H9 (cell line): Measurements from ENCODE around the gene DDX25. TPM values are rescaled to one million over a fixed set of nuclear protein-coding genes. Genes with fewer than 3 reads are reported as not detected.

Experiments
- DNase-seq: peaks from one replicate; pipeline ENCODE4 v3.0.0-alpha.2; 2017
- H2AFZ ChIP-seq: one replicate; pipeline ENCODE4 v1.6.1; 2013; ENCODE audit warnings: mild to moderate bottlenecking, low read length, control low read depth, moderate library complexity
- H2AK5ac ChIP-seq: 2 replicates; pipeline ENCODE4 v1.6.1; 2013; ENCODE audit warnings: low read length, control low read depth, mixed read lengths; ENCODE audit not compliant: insufficient read length
- H2BK120ac ChIP-seq: one replicate; pipeline ENCODE4 v1.6.1; 2013; ENCODE audit warnings: low read depth, mild to moderate bottlenecking, low read length, control low read depth, inconsistent platforms; ENCODE audit not compliant: poor library complexity, severe bottlenecking
- H2BK12ac ChIP-seq: 2 replicates; pipeline ENCODE4 v1.6.1; 2013; ENCODE audit warnings: low read length, control low read depth, mixed read lengths, low read depth; ENCODE audit not compliant: insufficient read length
- H2BK15ac ChIP-seq: 2 replicates; pipeline ENCODE4 v1.6.1; 2013; ENCODE audit warnings: low read depth, low read length, control low read depth
- H2BK20ac ChIP-seq: one replicate; pipeline ENCODE4 v1.6.1; 2013; ENCODE audit warnings: low read depth, mild to moderate bottlenecking, low read length, control low read depth, inconsistent platforms; ENCODE audit not compliant: poor library complexity, severe bottlenecking
- H2BK5ac ChIP-seq: 2 replicates; pipeline ENCODE4 v1.6.1; 2013; ENCODE audit warnings: low read length, control low read depth, mixed read lengths; ENCODE audit not compliant: insufficient read length
- H3K14ac ChIP-seq: 2 replicates; pipeline ENCODE4 v1.6.1; 2013; ENCODE audit warnings: low read length, control low read depth; ENCODE audit not compliant: insufficient read depth
- H3K18ac ChIP-seq: 2 replicates; pipeline ENCODE4 v1.6.1; 2013; ENCODE audit warnings: low read depth, mild to moderate bottlenecking, mixed read lengths, low read length, control low read depth; ENCODE audit not compliant: insufficient read length
- H3K23ac ChIP-seq: 2 replicates; pipeline ENCODE4 v1.6.1; 2013; ENCODE audit warnings: low read length, control low read depth, mixed read lengths, low read depth; ENCODE audit not compliant: insufficient read length
- H3K23me2 ChIP-seq: 2 replicates; pipeline ENCODE4 v1.6.1; 2013; ENCODE audit warnings: low read depth, mild to moderate bottlenecking, mixed read lengths, low read length, control low read depth; ENCODE audit not compliant: insufficient read length, poor library complexity, severe bottlenecking
- H3K27ac ChIP-seq: 2 replicates; pipeline ENCODE4 v1.5.1; 2013; ENCODE audit warnings: low read length, control low read depth, mixed read lengths, low read depth; ENCODE audit not compliant: insufficient read length
- H3K27me3 ChIP-seq: 2 replicates; pipeline ENCODE4 v1.6.1; 2013; ENCODE audit warnings: low read length, control low read depth, inconsistent platforms; ENCODE audit not compliant: insufficient read depth
- H3K4ac ChIP-seq: 2 replicates; pipeline ENCODE4 v1.6.1; 2013; ENCODE audit warnings: low read depth, mild to moderate bottlenecking, control low read depth, inconsistent platforms, low read length, moderate library complexity
- H3K4me1 ChIP-seq: 2 replicates; pipeline ENCODE4 v1.6.1; 2013; ENCODE audit warnings: low read length, control low read depth, inconsistent platforms; ENCODE audit not compliant: insufficient read depth
- H3K4me2 ChIP-seq: 2 replicates; pipeline ENCODE4 v1.6.1; 2013; ENCODE audit warnings: low read length, control low read depth, mixed read lengths; ENCODE audit not compliant: insufficient read length, insufficient read depth
- H3K56ac ChIP-seq: 2 replicates; pipeline ENCODE4 v1.6.1; 2013; ENCODE audit warnings: low read depth, mild to moderate bottlenecking, mixed read lengths, low read length, control low read depth; ENCODE audit not compliant: insufficient read length
- H3K79me1 ChIP-seq: 2 replicates; pipeline ENCODE4 v1.6.1; 2013; ENCODE audit warnings: low read depth, mild to moderate bottlenecking, moderate library complexity, low read length, control low read depth, inconsistent platforms; ENCODE audit not compliant: insufficient read depth, poor library complexity, severe bottlenecking
- H3K79me2 ChIP-seq: 2 replicates; pipeline ENCODE4 v1.6.1; 2013; ENCODE audit warnings: low read length, control low read depth, inconsistent platforms; ENCODE audit not compliant: insufficient read depth
- H3K9ac ChIP-seq: 2 replicates; pipeline ENCODE4 v1.6.1; 2013; ENCODE audit warnings: low read length, control low read depth, mixed read lengths; ENCODE audit not compliant: insufficient read length; ENCODE audit errors: extremely low read depth
- H3K9me3 ChIP-seq: one replicate; pipeline ENCODE4 v1.6.1; 2013; ENCODE audit warnings: low read depth, low read length, inconsistent platforms; ENCODE audit not compliant: control insufficient read depth
- H3T11ph ChIP-seq: one replicate; pipeline ENCODE4 v1.6.1; 2013; ENCODE audit warnings: mild to moderate bottlenecking, low read length, control low read depth, inconsistent platforms
- H4K20me1 ChIP-seq: one replicate; pipeline ENCODE4 v1.6.1; 2013; ENCODE audit not compliant: control insufficient read depth, insufficient read length, insufficient read depth
- H4K5ac ChIP-seq: 2 replicates; pipeline ENCODE4 v1.6.1; 2013; ENCODE audit warnings: low read depth, mild to moderate bottlenecking, mixed read lengths, low read length, control low read depth; ENCODE audit not compliant: insufficient read length
- H4K8ac ChIP-seq: replicated peaks from 2 replicates; pipeline ENCODE4 v1.6.1; 2013; ENCODE audit warnings: low read length, control low read depth, mixed read lengths, low read depth; ENCODE audit not compliant: insufficient read length
- H4K91ac ChIP-seq: 2 replicates; pipeline ENCODE4 v1.6.1; 2013; ENCODE audit warnings: low read depth, mild to moderate bottlenecking, moderate library complexity, mixed read lengths, low read length, control low read depth; ENCODE audit not compliant: insufficient read length
- H3K27ac Mint-ChIP-seq, 3 experiments: 2 replicates in 2 of 3; 3 replicates in 1 of 3; pipeline ENCODE4 v1.8.0; 2020 to 2021; ENCODE audit warnings: mixed read lengths in 3 of 3, mild to moderate bottlenecking in 1 of 3, moderate library complexity in 1 of 3
- H3K27me3 Mint-ChIP-seq: 2 replicates; pipeline ENCODE4 v1.8.0; 2021; ENCODE audit warnings: low read depth, mild to moderate bottlenecking, moderate library complexity, mixed read lengths
- H3K36me3 Mint-ChIP-seq, 3 experiments: 2 replicates in 2 of 3; 3 replicates in 1 of 3; pipeline ENCODE4 v1.8.0; 2020 to 2021; ENCODE audit warnings: low read depth in 3 of 3, mixed read lengths in 3 of 3; ENCODE audit not compliant: insufficient read depth in 1 of 3
- H3K4me1 Mint-ChIP-seq, 2 experiments: 2 replicates each; pipeline ENCODE4 v1.8.0; 2020; ENCODE audit warnings: mixed read lengths in 2 of 2
- H3K4me3 Mint-ChIP-seq, 2 experiments: 2 replicates in 1 of 2; 3 replicates in 1 of 2; pipeline ENCODE4 v1.8.0; 2020 to 2021; ENCODE audit warnings: mild to moderate bottlenecking in 2 of 2, mixed read lengths in 2 of 2, moderate library complexity in 1 of 2
- H3K9me3 Mint-ChIP-seq, 2 experiments: 2 replicates in 1 of 2; 3 replicates in 1 of 2; pipeline ENCODE4 v1.8.0; 2020; ENCODE audit warnings: mild to moderate bottlenecking in 2 of 2, mixed read lengths in 2 of 2, moderate library complexity in 1 of 2
- WGBS: extraction: QIAGEN DNeasy Blood & Tissue Kit; methylation state at CpG from one replicate; pipeline ENCODE4 v1.1.7; 2013; ENCODE audit warnings: missing lambda C conversion rate, low lambda C conversion rate, mixed read lengths; ENCODE audit not compliant: insufficient read length; ENCODE audit errors: extremely low coverage; 5-methylcytosine and 5-hydroxymethylcytosine counted together
- total RNA-seq: library from RNA; stranded (reverse); gene quantifications from 2 replicates; pipeline ENCODE4 v1.2.1, GENCODE V29; 2021
- TF ChIP-seq, protein P1 (sequence below): fragments of 200-600 bp; sonication (generic); conservative IDR thresholded peaks from 3 replicates; pipeline ENCODE4 v1.8.0; 2021; ENCODE audit warnings: antibody characterized with exemption, mild to moderate bottlenecking

The DDX25 gene
- total RNA-seq, 1 experiment from 2014 or later, result 6.9 TPM

DNA sequence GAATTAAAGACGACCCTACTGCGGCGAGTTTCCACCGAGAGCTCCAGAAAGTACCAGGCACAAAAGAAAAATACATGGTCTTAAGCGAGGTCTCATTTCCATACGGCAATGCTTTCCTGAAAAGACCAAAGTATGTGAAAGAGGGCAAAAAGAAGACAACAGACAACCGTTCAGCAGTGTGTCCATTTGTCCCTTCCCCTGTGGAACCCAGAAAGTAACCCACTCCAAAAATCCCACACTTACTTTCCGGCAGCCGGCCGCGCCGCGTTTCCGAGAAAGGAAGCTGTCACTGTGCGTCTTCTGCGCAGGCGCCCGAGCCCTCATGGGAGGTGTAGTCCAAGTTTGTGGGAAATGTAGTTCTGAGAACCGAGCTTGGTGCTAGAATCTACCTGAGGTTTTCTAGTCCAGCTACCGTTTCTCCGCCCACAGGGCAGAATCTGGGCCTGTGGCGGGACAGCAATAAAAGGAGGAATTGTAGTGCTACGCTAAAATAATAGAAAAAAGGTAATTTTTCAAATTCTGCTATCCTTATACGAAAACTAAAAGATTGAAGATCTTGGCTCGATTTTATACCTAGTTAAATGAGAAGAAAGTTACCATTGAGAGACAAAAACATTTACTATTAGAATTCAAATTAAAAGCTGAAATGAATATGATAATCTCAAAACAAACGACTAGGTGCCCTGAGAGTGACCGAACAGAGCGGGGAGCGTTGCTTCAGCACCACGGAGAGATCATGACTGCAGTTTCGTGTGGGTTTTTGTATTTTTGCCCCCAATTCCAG is 1.2 kb upstream of the DDX25 start, which contains the start of gene PUS3:
Gene PUS3, minus strand, starts transcription at position 280 of the 784 bp plus-strand sequence. CDS start 6,922 bp downstream, outside the sequence.
- no peak within 1 kb of the TSS for H2BK20ac ChIP-seq
- H3K27ac Mint-ChIP-seq, result peak within 1 kb of the TSS in 2 of 3 experiments; percentile 71 to 88; a peak in 4 of 7 replicates
- H4K5ac ChIP-seq, result no peak within 1 kb of the TSS
- H3K4me2 ChIP-seq, result peak within 1 kb of the TSS; percentile 83
- no peak within 1 kb of the TSS for H2BK120ac ChIP-seq
- H3K9me3 Mint-ChIP-seq, result peaks cover 0 to 6% of the 10 kb centered on the region in 2 experiments; a peak in 1 of 5 replicates
- no peak within 1 kb of the TSS for H3K18ac ChIP-seq
- H4K20me1 ChIP-seq, result no peaks in the 10 kb centered on the region
- no peaks in the 10 kb centered on the region; the same call in none of the 2 replicates for H3K4me1 ChIP-seq
- peaks cover 9% of the 10 kb centered on the region; the same call in 1 of the 2 replicates for H3K27me3 ChIP-seq
- H2BK5ac ChIP-seq, result no peak within 1 kb of the TSS
- no peak within 1 kb of the TSS for H3K4ac ChIP-seq
- no CpG with 5 or more reads among the region's 31 CpGs for WGBS
- peaks cover 10 to 16% of the 10 kb centered on the region in 2 experiments for H3K4me1 Mint-ChIP-seq
- H3K4me3 Mint-ChIP-seq, result peak within 1 kb of the TSS; percentile 91 to 97
- H3K23me2 ChIP-seq, result peaks cover 11% of the 10 kb centered on the region
- no peak within 1 kb of the TSS for H2AFZ ChIP-seq
- no peaks in the 10 kb centered on the region for H3K9me3 ChIP-seq
- H3K14ac ChIP-seq, result no peak within 1 kb of the TSS
- no peak within 1 kb of the TSS for H3T11ph ChIP-seq
- H2AK5ac ChIP-seq, result no peak within 1 kb of the TSS
- no peaks in the 10 kb centered on the region for H3K79me1 ChIP-seq
- peaks cover 33% of the 10 kb centered on the region for H3K27me3 Mint-ChIP-seq
- no peak within 1 kb of the TSS for H2BK12ac ChIP-seq
- no peaks in the 10 kb centered on the region; the same call in 1 of the 2 replicates for H3K79me2 ChIP-seq
- peak; percentile 88 for DNase-seq
- no peak within 1 kb of the TSS for H4K91ac ChIP-seq
- TF ChIP-seq, protein P1, sequence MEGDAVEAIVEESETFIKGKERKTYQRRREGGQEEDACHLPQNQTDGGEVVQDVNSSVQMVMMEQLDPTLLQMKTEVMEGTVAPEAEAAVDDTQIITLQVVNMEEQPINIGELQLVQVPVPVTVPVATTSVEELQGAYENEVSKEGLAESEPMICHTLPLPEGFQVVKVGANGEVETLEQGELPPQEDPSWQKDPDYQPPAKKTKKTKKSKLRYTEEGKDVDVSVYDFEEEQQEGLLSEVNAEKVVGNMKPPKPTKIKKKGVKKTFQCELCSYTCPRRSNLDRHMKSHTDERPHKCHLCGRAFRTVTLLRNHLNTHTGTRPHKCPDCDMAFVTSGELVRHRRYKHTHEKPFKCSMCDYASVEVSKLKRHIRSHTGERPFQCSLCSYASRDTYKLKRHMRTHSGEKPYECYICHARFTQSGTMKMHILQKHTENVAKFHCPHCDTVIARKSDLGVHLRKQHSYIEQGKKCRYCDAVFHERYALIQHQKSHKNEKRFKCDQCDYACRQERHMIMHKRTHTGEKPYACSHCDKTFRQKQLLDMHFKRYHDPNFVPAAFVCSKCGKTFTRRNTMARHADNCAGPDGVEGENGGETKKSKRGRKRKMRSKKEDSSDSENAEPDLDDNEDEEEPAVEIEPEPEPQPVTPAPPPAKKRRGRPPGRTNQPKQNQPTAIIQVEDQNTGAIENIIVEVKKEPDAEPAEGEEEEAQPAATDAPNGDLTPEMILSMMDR, result no peak
- no peak within 1 kb of the TSS for H3K27ac ChIP-seq
- peak within 1 kb of the TSS; percentile 58 for H3K9ac ChIP-seq
- no peak within 1 kb of the TSS for H2BK15ac ChIP-seq
- H3K23ac ChIP-seq, result no peak within 1 kb of the TSS
- H3K56ac ChIP-seq, result no peak within 1 kb of the TSS
- peaks cover 12 to 28% (median 22%) of the 10 kb centered on the region in 3 experiments for H3K36me3 Mint-ChIP-seq
- H4K8ac ChIP-seq, result no peak within 1 kb of the TSS
